22Rv1 (cell line): ENCODE measurements around the gene KRT86.

ENCODE experiments used
- ZFX ChIP-seq: fragments of 450-650 bp; IDR thresholded peaks from 2 replicates; pipeline ENCODE4 v1.6.1; 2017; ENCODE audit warnings: antibody characterized with exemption, borderline replicate concordance
- TF ChIP-seq, protein P1 (sequence below): fragments of 450-650 bp; IDR thresholded peaks from 2 replicates; pipeline ENCODE4 v1.5.1; 2017; ENCODE audit warnings: mild to moderate bottlenecking

DNA sequence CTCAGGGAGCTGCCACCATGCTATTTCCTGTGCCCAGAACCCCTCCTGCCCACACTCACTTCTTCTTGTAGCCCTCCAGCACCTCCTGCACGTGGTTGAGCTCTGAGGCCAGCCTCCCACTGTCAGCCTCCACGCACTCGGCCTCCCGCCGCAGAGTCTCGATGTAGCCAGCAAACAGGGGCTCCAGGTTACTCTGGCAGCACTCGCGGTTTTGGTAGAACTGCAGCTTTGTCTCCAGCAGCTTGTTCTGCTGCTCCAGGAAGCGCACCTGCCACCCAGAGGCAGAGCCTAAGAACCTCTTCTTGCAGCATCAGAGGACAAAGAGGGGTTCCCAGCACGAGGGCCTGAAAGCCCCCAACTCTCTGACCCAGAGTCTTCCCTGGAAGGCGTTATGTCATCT lies 44.7 kb downstream of the KRT86 start:
- TF ChIP-seq, protein P1, sequence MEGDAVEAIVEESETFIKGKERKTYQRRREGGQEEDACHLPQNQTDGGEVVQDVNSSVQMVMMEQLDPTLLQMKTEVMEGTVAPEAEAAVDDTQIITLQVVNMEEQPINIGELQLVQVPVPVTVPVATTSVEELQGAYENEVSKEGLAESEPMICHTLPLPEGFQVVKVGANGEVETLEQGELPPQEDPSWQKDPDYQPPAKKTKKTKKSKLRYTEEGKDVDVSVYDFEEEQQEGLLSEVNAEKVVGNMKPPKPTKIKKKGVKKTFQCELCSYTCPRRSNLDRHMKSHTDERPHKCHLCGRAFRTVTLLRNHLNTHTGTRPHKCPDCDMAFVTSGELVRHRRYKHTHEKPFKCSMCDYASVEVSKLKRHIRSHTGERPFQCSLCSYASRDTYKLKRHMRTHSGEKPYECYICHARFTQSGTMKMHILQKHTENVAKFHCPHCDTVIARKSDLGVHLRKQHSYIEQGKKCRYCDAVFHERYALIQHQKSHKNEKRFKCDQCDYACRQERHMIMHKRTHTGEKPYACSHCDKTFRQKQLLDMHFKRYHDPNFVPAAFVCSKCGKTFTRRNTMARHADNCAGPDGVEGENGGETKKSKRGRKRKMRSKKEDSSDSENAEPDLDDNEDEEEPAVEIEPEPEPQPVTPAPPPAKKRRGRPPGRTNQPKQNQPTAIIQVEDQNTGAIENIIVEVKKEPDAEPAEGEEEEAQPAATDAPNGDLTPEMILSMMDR: no peak
- TF ChIP-seq ZFX: no peak
